DMS153 treated with DMSO at 0.1 percent for 48 hours (cell line): ENCODE data around the gene DLG2.

Experiments used
- DNase-seq: peaks from one replicate; lab custom pipeline; 2025; ENCODE audit not compliant: unreplicated experiment; lab: John Stamatoyannopoulos, UW

The DLG2 gene

DNA sequence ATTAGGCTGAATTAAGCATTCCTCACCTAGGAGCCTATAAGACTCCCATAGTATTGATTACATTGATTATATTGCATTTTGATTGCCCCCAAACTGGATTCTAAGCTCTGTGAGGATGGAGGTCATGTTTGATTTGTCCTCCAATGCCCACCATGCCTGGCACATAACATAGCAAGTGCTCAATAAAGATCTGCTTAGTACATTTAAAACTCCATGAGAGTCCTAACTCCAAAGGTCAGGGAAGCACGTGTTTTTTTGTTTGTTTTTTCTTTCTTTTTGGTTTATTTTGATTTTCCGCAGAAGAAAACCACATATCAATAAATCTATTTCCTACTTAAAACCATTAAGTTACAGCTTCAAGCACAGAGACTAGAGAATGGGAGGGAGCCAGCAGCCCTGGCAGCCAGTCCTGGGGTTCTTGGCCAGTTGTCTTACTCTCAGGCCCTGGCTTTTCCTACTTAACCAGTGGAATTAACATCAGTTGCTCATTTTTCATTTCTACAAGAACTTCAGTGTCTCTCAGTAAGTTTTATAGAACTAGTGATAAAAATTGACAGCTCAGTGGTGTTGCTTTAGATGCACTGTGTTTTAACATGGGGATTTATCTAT is 1911.1 kb downstream of the DLG2 start:
- DNase-seq: no peak

DNA sequence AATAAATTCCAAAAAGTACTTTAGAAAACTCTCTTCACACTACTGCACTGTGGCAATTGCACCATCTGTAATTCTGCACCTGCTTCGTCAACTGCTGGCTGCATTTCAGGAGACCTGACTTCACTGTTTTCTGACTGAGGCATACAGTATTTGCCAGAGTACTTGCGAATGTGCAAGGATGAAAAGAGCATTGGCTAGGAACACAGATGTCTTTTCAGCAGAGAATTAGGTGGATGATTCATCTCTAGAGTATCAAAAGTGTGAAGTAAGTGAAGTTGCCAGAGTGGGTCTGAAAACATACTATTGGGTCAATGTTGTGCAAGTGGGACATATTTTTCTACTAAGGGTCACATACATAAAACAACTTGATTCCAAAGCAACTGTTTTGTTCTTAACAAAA is 1913.4 kb downstream of the DLG2 start:
- DNase-seq: no peak

DNA sequence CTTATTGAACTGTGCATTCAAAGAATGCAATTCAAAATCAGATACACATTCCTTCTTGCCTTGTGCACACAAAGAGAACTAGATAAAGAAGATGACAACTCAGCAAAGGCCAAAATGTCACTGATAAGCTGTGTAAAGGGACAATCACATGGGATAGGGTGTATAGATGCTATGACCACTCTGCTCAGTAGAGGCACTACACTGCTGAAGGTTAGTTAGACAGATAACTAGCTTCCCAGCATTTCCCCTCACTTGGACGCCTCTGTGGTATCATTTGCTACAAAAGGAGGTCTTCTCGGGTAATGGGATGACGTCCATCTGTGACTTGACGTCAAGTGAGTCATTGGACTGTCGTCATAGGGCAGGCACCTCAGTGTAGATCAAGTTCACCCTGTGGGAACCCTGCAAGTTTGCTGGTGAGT is 1916.0 kb downstream of the DLG2 start:
- no peak for DNase-seq

DNA sequence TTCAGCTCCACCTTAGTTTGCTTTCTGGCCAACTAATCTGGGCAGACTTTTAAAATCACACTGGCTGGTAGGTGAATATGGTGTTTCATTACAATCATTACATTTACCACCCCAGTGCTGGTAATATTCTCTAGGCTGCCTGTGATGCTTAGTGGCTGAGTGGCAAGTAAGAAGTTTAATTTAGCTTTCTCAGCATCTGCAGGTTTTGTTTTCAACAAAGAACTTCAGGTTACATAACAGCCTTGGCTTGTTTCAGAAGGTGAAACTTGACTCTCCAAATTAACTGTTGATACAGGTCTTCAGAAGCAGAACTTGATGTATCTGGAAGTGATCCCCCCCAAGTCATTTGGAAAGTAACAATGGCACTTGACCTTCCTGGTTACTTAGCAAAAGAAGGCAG is 1917.7 kb downstream of the DLG2 start:
- no peak for DNase-seq

DNA sequence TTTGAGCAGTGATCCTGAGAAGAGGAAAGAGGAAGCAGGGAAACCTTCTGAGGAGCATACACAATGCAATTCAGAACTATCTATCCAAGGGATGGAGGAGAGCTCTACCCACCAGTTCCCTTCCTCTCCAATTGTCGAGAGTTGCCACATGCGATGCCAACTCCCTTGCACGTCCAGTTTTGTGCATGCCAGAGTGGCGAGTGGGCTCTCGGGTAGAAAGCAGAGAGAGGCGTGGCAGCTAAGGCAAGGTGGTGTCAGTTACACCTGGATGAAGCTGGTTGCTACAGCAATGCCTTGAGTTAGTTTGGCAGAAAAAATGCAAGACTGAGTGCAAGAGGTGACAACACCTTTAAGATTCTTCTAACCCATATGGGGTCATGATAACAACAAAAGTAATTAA is 1920.6 kb downstream of the DLG2 start:
- DNase-seq: no peak

DNA sequence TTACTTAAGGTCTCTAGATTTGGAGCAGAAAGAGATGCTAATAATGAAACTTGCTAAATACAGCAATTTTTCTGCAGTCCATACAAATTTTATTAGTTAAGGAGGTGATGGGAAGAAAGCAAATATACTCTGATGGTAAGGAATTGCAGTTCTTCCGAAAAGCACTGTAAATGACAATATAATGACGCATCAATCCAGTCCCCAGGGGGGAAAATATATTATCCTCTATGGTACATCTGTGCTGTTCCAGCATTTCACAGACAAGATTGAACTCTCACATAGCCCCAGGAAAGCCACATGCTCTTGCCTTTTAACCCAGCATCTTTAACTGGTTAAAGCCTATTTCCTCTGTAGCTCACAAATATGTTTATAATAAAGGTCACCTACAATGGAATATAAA is 1924.3 kb downstream of the DLG2 start:
- DNase-seq: no peak

DNA sequence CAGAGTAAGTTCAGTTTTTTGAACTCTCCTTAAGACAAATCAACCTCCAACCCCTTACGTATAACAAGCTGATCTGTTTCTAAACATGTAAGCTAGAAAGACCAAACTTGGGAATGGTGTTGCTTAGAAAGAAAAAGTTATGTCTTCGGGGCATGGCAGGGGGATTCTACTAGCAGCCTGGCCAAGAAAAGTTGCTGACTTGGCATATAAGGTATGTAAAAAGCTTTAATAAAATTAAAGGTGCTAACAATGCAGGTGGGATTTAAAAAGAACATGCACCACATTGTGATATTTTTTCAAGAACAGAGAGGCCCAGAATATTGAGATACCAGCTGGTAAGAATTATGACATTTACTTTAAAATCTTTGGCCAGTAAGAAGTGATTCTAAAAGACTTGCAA is 1929.6 kb downstream of the DLG2 start:
- no peak for DNase-seq

DNA sequence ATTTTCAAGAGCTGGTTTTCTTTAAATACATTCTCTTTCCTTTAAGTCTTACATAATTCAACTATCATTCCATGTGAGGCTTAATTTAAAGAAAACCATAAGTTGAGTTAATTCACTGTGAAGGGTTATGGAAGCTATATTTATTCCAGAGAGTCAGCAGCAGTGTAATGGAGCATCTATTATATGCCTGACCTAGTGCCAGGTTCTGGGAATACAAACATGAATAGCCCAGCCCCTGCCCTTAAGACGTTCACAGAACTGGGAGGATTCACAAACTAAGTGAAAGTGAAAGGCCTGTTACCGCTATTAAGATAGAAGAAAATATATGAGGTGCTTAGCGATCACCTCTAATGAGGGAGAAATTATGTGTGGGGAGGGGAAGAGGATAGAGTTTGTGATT is 1932.1 kb downstream of the DLG2 start:
- DNase-seq: no peak

DNA sequence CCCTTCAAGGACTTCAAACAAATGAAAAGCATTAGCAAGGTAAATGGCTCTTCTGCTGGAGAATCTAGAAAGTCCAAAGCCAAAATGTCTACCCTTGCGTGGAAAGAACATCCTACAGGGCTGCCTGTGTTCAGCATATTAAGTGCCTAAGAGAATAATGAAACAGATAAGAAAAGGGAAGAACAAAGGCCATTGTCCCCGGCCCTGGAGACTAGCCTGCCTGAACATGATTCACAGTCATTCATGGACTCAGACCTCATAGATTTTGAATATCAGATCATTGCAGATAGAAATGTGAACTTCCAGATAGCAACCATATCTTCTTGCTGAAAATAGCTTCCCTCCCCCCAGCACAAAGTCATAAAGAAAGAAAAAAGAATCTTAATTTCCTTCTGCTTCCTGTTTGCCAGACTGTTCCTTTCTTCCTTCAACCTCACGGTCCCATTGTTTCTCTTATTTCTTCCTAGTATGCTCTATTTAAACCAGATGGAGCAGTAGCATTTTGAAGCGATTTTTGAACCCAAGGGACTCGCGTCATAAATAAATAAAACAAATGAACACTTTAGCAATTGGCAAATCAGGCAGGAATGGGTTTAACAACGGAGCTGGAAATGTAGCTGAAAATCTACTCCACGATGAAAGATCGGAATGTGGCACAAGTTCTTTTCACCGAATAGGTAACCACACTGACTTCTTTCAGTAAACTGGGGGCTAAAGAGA is 1932.8 kb downstream of the DLG2 start:
- DNase-seq: no peak

DNA sequence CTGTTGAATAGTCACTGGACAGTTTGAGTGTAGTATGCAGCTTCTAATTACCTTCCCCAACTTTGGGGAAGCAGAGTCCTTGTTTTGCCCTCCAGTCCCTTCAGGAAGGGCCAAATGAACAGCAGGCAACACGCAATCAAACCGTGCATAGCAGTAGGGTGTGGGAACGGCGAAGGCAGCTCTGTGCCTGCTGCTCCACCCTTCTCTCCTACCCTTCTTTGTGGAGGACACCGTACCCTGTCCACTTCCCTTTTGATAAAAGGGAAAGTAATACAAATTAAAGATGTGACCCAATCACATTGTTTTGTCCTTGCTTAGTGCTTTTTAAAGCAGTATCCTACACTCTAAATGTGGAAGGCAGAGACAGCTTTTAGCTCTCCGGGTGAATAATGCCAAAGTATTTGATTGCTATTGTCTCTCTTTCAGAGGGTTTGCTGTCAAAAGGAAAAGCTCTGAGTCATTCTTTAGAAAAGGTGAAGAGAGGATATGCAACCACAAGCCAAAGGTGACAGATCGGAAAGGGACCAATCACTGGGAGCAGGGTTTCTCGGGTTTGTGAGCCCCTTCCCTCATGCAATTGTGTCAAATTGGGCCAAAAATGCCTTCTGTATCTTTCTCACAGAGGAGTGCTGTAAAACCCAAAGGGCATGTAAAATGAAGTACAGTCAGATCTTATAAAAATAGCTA is 1933.7 kb downstream of the DLG2 start:
- DNase-seq: no peak

DNA sequence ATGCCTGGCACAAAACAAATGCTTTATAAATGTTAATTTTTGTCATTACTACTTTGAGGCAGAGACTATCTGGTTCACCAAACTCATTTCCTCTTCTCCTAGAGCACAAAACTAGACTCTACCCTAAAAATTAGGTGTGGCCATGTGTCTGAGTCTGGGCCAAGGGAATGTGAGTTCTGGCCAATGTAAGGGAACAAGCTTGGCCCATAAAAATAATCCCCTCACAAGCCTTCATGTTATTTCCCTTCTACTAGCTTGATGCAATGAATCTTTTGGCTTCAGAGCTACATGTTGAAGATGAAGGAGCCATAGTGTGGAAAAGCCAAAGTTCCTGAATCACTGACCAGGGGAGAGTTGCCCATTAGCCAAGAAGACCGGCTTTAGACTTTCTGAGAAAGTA is 1934.5 kb downstream of the DLG2 start:
- DNase-seq: no peak

DNA sequence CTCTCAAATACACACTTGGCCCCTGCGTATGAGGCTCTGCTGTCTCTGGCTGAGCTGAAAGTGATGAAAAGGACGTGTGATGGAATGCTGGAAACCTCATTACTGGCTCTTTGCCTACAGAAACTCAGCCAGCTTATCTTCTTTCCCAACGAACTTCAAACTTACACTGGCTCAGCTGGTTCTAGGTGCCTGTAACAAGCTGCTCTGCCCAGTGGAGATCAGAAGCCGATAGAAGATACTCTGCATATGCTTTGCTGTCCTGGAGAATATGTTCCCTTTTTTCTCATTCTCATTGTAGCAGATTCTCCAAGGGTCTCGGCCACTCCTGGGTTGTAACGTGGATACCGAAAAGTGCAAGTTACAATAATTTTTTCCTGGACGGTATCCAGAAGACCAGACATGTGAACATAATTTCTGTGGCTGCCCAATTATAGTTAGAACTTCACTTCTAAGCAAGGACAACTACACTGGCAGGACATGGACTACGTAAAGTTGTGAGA is 1935.6 kb downstream of the DLG2 start:
- DNase-seq: no peak

DNA sequence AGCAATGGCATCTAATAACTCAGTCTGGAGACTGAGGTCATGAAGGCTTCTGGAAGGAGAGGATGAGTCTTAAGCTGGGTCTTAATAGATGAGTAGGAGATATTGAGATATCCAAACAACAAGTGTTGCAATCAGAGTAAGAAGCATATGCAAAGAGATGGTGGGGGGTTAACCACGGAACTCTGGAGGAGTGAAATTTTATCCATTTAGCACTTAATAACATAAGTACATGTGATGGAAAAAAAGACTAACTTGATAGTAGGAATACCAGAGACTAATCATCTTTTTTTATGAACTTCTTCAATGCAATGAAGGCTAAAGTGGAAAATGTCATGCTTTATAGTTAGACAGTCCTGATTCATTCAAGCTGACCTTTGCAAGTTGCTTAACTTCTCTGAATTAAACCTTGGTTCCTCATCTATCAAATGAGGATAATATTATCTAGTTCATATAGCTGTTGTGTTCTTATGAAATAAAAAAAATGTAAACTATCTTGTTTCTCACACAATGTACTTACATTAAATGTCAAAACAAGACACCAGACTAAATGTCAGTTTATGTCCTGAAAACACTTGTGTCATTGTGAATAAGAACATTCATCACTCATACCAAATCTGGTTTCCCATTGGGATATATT is 1937.9 kb downstream of the DLG2 start:
- no peak for DNase-seq

DNA sequence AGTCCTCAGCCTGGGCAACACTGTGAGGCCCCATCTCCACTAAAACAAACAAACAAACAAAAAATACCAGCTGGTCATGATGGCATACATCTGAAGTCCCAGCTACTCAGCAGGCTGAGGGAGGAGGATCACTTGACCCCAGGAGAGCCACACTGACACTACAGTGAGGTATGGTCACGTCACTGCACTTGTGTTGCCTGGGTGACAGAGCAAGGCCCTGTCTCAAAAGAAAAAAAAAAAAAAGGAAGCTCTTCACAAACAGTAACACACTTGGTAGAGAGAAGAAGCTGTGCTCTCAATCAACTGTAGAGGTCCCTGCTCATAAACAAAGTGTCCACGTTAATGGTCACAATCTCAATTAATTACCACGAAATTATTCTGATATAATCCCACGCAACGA is 1939.4 kb downstream of the DLG2 start:
- no peak for DNase-seq

DNA sequence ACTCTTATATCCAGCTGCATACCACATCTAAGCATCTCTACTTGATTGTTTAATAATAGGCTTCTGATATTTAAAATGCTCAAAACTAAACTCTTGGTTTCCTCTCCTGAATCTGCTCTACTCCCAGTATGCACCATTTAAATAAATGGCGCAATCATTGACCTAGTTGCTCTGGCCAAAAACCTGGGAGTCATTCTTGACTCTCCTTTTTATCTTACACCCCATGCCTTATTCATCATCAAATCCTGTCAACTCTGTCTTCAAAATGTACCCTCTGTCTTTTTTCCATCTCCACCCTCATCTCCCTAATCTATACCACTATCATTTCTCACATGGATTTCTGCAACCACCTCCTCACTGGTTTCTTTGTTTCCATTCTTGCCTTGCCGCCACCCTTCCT is 1941.4 kb downstream of the DLG2 start:
- no peak for DNase-seq

DNA sequence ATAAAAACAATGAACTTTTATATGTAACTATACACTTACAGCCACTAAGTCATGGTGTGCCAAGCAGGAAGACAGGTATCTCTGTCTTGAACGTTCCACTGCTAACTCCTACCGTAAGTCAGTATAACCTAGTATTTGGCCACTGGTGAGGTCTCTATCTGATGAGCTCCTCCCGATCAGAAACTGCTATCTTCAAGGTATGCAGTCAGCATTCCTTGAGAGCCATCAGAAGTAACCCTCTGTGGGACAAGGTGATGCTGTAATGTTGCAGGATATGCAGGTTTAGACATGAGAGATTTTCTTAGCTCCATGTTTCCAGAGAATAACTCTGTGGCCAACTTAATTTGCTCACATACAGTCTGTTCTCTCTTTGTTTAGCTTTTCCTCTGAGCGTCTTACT is 1943.1 kb downstream of the DLG2 start:
- no peak for DNase-seq

DNA sequence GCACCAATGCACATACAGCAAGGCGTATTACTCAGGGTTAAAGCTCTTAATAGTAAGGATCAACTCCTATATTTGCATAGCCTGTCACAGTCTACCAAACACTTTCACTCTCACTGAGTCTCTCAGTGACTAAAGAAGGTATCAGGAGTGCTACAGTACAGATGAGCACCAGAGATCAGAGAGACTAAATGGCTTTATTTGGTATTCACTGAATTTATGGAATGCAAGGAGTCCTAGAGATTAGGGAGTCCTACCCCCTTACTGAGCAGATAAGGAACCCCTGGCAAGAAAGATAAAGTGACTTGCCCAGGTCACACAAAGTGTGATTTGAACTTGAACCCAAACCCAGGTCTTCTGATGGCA is 1944.6 kb downstream of the DLG2 start:
- DNase-seq: peak; percentile 33

DNA sequence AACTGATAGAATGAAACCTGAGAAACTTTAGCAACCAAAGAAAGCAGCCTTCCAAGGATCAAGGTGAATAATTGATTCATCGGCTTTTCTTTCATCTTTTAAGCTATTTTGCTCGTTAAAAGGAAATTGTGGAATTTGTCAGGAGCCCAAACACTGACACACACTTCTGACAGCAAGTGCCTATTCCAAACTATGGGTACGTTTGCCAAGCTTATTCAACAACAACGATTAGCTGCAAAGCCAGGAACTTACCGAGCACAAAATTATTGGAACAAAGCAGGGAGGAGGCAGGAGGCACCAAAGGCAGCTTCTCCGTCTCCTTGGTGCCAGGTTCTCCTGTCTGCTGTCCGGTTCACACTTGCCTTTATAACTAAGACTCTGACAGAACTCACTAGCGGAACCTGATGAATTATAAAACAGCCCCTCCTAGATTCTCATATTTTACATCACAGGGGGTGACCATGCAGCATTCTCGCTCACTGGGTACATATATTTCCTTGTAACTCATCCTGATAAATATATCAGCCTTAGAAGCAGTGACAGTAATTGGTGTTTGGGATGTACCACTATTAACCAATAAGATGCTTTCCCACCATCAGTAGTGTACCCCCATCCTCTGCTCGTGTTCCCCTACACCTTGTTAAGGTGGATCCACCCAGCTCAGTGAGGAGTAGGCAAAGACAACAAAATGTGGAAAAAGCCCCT is 1945.1 kb downstream of the DLG2 start:
- DNase-seq: no peak

DNA sequence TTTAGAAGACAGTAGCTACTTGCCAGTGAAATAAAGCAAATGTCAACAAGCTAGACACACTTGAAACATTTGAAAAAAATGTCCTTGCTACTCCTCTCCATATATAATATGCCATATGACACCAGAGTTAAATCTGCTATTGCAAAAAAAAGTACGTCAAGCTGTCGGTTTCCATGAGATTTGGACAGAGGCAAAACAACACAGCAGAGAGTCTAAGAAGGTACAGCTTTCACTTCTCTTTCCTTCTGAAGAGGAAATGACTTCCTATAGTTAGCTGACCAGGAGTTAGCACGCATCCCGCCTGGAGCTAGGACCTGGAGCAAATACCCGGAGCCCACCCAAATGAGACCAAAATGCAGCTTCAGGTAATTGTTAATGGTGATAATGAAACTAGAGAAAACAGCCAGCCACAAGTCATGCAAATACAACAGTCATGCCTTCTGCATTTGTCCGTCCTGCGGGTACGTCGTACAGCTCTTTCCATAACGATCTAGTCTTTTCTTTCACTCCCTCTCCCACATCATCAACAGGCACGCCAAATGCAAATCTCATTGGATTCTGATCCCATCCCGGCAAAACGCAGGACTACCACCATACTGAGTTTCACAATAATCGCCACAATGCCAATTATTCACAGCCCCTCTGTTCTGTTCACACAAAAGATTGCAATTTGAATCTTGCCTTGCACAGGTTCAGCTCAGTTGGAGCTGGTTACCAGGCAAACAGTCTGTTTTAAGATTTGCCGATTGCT is 1945.9 kb downstream of the DLG2 start:
- peak; percentile 64 for DNase-seq

DNA sequence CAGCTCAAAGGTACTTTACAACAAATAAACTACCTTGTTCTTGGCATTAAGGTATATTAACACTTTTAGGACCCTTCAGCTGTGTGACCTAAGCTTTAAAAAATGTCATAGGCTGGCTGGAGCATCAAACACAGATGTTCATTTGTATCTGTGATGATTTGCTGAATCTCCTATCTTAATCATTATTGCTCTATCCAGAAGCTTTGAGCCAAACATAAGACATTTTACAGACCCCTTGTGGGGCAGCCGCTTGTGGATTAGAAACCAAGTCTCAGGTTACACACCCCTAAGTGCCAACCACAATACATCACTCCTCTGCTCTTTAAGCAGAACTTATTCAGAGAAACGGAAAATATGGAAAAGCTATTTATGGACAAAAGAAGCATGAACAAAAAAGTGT is 1946.8 kb downstream of the DLG2 start:
- peak; percentile 35 for DNase-seq
